Gastrocnemius medialis (tissue), 4 donors: ENCODE data around the gene SOS2.

ENCODE experiments used
- POLR2A ChIP-seq, 2 donors: fragments of 450-650 bp; IDR thresholded peaks; one replicate each; pipeline ENCODE4 v1.6.1; 2017; ENCODE audit warnings: antibody characterized with exemption in 2 of 2, mild to moderate bottlenecking in 2 of 2, moderate library complexity in 2 of 2
- TF ChIP-seq, protein P1 (sequence below), 5 experiments: fragments of 450-650 bp in 3 of 5; fragments of 200-600 bp in 2 of 5; sonication (generic) in 2 of 5; IDR thresholded peaks in 4 of 5; conservative IDR thresholded peaks in 1 of 5; 1 replicate in 4 of 5; 2 replicates in 1 of 5; pipeline ENCODE4 v1.5.1; 2016 to 2019; ENCODE audit warnings: antibody characterized with exemption in 5 of 5, mild to moderate bottlenecking in 3 of 5, moderate library complexity in 3 of 5

DNA sequence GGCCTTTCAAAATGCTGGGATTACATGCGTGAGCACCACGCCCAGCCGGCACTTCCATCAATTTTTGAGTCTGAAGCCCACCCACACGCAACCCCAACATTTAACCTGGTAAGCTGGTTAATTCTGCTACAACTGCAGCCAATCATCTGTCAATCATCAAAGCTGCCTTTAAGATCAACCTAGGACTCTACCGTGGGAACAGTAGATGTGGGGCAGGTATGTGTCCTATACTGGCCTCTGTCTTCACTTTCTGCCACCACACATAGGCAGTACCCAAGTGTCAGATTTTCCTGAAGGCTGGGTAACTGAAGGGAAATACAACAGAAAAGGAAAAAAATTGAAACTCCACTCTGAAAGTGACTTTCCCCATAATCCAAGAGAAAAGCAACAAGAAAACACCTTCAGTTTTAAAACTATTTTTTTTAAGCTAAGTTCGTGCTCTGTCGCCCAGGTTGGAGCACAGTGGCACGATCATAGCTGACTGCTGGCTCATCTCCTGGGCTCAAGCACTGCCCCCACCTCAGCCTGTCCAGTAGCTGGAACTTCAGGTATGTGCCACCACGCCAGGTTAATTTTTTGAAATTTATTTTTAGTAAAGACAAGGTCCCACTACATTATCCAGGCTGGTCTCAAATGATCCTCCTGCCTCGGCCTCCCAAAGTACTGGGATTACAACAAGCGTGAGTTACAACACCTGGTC, 137.2 kb downstream of the SOS2 start:
- TF ChIP-seq POLR2A (IDR thresholded peaks at IDR 0.05), result no peak
- TF ChIP-seq, protein P1, sequence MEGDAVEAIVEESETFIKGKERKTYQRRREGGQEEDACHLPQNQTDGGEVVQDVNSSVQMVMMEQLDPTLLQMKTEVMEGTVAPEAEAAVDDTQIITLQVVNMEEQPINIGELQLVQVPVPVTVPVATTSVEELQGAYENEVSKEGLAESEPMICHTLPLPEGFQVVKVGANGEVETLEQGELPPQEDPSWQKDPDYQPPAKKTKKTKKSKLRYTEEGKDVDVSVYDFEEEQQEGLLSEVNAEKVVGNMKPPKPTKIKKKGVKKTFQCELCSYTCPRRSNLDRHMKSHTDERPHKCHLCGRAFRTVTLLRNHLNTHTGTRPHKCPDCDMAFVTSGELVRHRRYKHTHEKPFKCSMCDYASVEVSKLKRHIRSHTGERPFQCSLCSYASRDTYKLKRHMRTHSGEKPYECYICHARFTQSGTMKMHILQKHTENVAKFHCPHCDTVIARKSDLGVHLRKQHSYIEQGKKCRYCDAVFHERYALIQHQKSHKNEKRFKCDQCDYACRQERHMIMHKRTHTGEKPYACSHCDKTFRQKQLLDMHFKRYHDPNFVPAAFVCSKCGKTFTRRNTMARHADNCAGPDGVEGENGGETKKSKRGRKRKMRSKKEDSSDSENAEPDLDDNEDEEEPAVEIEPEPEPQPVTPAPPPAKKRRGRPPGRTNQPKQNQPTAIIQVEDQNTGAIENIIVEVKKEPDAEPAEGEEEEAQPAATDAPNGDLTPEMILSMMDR (IDR thresholded peaks at IDR 0.05 in 4 of 5, conservative IDR thresholded peaks at IDR 0.05 in 1 of 5), result no peak
